PFSK-1 (cell line): ENCODE data around the gene PKIB.

ENCODE experiments used
- FOXP2 ChIP-seq: optimal IDR thresholded peaks from 2 replicates; pipeline ENCODE3; 2011; ENCODE audit warnings: borderline replicate concordance, control low read depth, inconsistent platforms; ENCODE audit not compliant: insufficient read depth; ENCODE audit errors: extremely low read length, extremely low read depth
- POLR2AphosphoS5 ChIP-seq: IDR thresholded peaks from 2 replicates; pipeline ENCODE4 v1.6.1; 2012; ENCODE audit warnings: low read depth, mild to moderate bottlenecking, control low read depth, low read length, moderate library complexity
- SIN3A ChIP-seq: IDR thresholded peaks from 2 replicates; pipeline ENCODE4 v1.6.1; 2012; ENCODE audit warnings: mild to moderate bottlenecking, low read length, moderate library complexity, borderline replicate concordance; ENCODE audit not compliant: insufficient read depth
- TAF1 ChIP-seq: IDR thresholded peaks from 2 replicates; pipeline ENCODE4 v1.6.1; 2012; ENCODE audit warnings: low read length, control low read depth, borderline replicate concordance; ENCODE audit not compliant: insufficient read depth
- TF ChIP-seq, protein P1 (sequence below), 2 experiments: IDR thresholded peaks; 2 replicates each; pipeline versions ENCODE4 v1.6.1 to v1.8.0; 2011 to 2012; ENCODE audit warnings: low read depth in 2 of 2, low read length in 2 of 2, control low read depth in 1 of 2, inconsistent platforms in 1 of 2, mild to moderate bottlenecking in 1 of 2, moderate library complexity in 1 of 2; ENCODE audit not compliant: insufficient read depth in 1 of 2

The PKIB gene

DNA sequence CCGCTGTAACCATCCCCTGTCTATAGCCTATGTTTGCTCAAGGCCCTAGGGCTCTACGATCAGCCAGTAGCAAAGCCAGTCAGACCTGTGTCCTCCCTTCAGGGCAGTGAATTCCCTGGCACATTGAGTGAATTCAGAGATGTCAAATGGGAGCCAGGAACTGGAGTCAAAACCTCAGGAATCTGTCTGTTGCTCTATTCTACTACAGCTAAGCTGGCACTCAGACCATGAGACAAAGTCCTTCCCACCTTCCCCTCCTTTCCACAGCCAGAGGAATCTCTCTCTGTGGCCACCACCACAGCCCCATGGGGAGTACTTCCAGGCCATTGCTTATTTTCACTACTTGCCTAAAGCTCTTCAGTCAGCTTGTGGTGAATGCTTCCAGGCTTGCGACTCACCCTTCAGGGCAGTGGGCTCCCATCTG lies 82.0 kb downstream of the PKIB start:
- TF ChIP-seq POLR2AphosphoS5 (no peak), TAF1 (no peak), SIN3A (no peak)
- TF ChIP-seq, protein P1, sequence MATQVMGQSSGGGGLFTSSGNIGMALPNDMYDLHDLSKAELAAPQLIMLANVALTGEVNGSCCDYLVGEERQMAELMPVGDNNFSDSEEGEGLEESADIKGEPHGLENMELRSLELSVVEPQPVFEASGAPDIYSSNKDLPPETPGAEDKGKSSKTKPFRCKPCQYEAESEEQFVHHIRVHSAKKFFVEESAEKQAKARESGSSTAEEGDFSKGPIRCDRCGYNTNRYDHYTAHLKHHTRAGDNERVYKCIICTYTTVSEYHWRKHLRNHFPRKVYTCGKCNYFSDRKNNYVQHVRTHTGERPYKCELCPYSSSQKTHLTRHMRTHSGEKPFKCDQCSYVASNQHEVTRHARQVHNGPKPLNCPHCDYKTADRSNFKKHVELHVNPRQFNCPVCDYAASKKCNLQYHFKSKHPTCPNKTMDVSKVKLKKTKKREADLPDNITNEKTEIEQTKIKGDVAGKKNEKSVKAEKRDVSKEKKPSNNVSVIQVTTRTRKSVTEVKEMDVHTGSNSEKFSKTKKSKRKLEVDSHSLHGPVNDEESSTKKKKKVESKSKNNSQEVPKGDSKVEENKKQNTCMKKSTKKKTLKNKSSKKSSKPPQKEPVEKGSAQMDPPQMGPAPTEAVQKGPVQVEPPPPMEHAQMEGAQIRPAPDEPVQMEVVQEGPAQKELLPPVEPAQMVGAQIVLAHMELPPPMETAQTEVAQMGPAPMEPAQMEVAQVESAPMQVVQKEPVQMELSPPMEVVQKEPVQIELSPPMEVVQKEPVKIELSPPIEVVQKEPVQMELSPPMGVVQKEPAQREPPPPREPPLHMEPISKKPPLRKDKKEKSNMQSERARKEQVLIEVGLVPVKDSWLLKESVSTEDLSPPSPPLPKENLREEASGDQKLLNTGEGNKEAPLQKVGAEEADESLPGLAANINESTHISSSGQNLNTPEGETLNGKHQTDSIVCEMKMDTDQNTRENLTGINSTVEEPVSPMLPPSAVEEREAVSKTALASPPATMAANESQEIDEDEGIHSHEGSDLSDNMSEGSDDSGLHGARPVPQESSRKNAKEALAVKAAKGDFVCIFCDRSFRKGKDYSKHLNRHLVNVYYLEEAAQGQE (IDR thresholded peaks at IDR 0.05; ENCODE audit: insufficient read depth in 1 of 2, low read depth in 2 of 2, low read length in 2 of 2), result no peak

DNA sequence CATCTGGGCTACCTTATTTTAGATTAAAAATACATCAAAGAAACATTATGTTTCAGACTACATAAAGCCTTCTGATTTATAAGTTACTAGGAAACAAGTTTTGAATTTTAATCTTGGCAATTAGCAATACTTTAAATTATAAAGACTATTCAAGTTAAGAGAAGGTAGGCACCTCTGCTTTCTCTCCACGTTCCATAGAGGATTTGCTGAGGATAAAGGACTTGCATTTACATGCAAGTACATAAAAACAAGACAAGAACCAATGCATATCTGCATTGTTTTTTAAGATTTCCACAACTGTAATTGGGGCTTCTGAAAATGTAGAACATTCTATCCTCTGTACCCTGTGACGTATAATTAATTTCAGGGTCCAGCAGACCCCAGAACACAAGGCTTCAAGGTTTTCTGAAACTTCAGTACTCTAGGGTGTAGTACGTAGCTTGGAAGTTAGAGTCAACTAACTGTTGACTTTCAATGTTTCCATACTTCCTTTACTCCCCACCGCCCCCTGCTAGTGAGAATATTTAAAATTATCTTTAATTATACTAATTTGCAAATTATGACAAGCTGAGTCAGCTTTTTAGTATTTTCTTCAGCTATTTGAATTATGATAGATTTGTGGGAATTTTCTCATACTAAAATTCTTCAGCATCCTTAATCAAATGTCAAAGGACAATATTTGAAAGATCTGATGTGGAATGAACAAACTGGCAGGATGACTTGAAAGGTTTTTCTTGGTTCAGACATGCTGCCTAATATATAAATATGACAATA lies 82.8 kb downstream of the PKIB start:
- TF ChIP-seq POLR2AphosphoS5 (no peak), TAF1 (no peak), SIN3A (no peak), FOXP2 (no peak)
- TF ChIP-seq, protein P1 (IDR thresholded peaks at IDR 0.05; ENCODE audit: insufficient read depth in 1 of 2, low read depth in 2 of 2, low read length in 2 of 2), result no peak

DNA sequence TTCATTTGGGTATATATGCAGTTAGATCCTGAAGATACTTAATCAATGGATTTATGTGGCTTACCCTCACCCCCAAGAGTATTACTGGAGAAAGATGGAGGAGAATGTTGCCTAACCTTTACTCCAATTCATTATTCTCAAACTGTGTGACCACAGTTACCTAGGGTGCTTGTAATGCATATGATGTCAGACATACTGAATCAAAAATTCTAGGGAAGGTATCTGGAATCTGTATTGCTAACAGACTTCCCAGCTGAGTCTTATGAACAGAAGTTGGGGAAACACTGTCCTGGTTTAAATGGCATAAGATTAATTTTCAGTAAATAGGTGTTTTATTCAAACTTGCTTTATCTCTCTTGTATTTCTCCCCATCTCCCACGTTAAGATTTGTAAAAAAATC lies 83.9 kb downstream of the PKIB start:
- no peak for TF ChIP-seq POLR2AphosphoS5
- TF ChIP-seq FOXP2, result no peak
- TF ChIP-seq SIN3A, result no peak
- TF ChIP-seq TAF1, result no peak
- TF ChIP-seq, protein P1 (IDR thresholded peaks at IDR 0.05; ENCODE audit: insufficient read depth in 1 of 2, low read depth in 2 of 2, low read length in 2 of 2), result no peak

DNA sequence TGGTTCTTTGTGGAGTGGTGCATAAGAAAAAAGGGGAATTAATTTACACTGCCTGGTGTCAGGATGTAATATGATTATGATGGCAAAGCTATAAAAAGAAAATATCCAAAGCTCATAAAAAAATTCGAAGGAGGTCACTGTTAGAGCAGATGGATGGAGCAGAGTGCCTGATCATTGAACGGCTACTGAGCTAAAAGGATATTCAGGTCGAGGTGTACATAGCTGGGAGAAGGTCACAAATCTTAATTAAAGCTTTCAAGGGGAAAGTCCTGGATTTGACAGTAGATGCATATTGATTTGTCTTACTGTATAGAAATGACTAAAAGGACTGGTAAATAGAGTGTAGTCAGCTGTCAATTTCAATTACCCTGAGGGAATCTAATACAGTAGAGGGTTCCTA lies 84.4 kb downstream of the PKIB start:
- no peak for TF ChIP-seq POLR2AphosphoS5
- no peak for TF ChIP-seq SIN3A
- TF ChIP-seq TAF1, result no peak
- TF ChIP-seq, protein P1 (IDR thresholded peaks at IDR 0.05; ENCODE audit: insufficient read depth in 1 of 2, low read depth in 2 of 2, low read length in 2 of 2), result no peak
- no peak for TF ChIP-seq FOXP2

DNA sequence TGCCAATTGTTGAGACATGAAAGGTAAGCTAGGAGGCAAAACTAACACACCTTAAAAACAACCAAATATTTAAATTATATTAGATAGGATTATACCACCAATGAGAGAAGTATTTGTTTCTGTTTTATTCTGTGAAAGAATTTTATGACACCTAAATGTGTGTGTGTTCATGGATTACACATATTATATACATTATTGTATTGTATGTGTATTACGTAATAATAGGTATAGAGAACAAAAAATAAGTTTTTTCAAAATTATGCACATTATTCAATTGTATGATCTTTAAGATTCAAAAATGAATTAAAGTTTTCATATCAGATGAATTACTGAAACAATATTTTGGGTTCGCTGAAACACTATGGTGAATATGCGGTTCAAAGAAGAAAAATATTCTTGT lies 85.0 kb downstream of the PKIB start:
- TF ChIP-seq, protein P1 (IDR thresholded peaks at IDR 0.05; ENCODE audit: insufficient read depth in 1 of 2, low read depth in 2 of 2, low read length in 2 of 2), result no peak
- TF ChIP-seq SIN3A (no peak), FOXP2 (no peak), POLR2AphosphoS5 (no peak), TAF1 (no peak)
